Measurements from ENCODE around the gene SMYD3. TPM values are rescaled to one million over a fixed set of nuclear protein-coding genes. Genes with fewer than 3 reads are reported as not detected.

The SMYD3 gene
- total and polyA plus RNA-seq, 2 donors (not counting 1 experiment from before 2014, with no cell fraction given): 69.4 to 83.1 TPM

- Histone ChIP-seq H3K4me1 (ENCODE audit: control insufficient read depth, extremely low read depth, insufficient read depth, low read length) (peaks cover 16% of the 10 kb centered on the region), H3K79me2 (ENCODE audit: control insufficient read depth, insufficient read depth, low read length) (no peaks in the 10 kb centered on the region), H3K36me3 (ENCODE audit: control insufficient read depth, insufficient read depth, low read length) (no peaks in the 10 kb centered on the region), H3K4me2 (ENCODE audit: extremely low read depth, insufficient read depth, low read length) (no peak overlapping the region), H4K20me1 (ENCODE audit: control insufficient read depth, extremely low read depth, insufficient read depth, low read length) (no peaks in the 10 kb centered on the region), H2AFZ (ENCODE audit: low read length) (no peak overlapping the region), H3K4me3 (replicated peaks in 1 of 4; ENCODE audit: control extremely low read depth in 1 of 4, insufficient read depth in 1 of 4, low read depth in 3 of 4, low read length in 4 of 4) (no peak overlapping the region), H3K9ac (ENCODE audit: insufficient read depth, low read length) (no peak overlapping the region), H3K9me3 (ENCODE audit: control insufficient read depth, insufficient read depth, low read depth, low read length) (no peaks in the 10 kb centered on the region), H3K27me3 (ENCODE audit: control insufficient read depth, insufficient read depth, low read length) (no peaks in the 10 kb centered on the region), H3K27ac (ENCODE audit: insufficient read depth, low read length) (no peak overlapping the region)
- no peak for DNase-seq (ENCODE audit: low read depth in 2 of 2)
- TF ChIP-seq CTCF (conservative IDR thresholded peaks at IDR 0.05 in 1 of 2, IDR thresholded peaks at IDR 0.05 in 1 of 2; ENCODE audit: low read depth in 1 of 2, low read length in 2 of 2) (no peak), EZH2 (IDR thresholded peaks at IDR 0.05; ENCODE audit: low read length, missing control alignments) (no peak)
Measured at GRCh38 chr1:245864872-245865271, 642.2 kb downstream of the SMYD3 start.

GRCh38 chr1:245863566-245864184 is 643.4 kb downstream of the SMYD3 start:
- H3K79me2 ChIP-seq (ENCODE audit: control insufficient read depth, insufficient read depth, low read length): no peaks in the 10 kb centered on the region
- H4K20me1 ChIP-seq (ENCODE audit: control insufficient read depth, extremely low read depth, insufficient read depth, low read length): no peaks in the 10 kb centered on the region
- no peaks in the 10 kb centered on the region for H3K9me3 ChIP-seq (ENCODE audit: control insufficient read depth, insufficient read depth, low read depth, low read length)
- no peak for TF ChIP-seq CTCF (conservative IDR thresholded peaks at IDR 0.05 in 1 of 2, IDR thresholded peaks at IDR 0.05 in 1 of 2; ENCODE audit: low read depth in 1 of 2, low read length in 2 of 2)
- no peak for TF ChIP-seq EZH2 (IDR thresholded peaks at IDR 0.05; ENCODE audit: low read length, missing control alignments)
- H3K9ac ChIP-seq (ENCODE audit: insufficient read depth, low read length): no peak overlapping the region
- no peaks in the 10 kb centered on the region for H3K36me3 ChIP-seq (ENCODE audit: control insufficient read depth, insufficient read depth, low read length)
- H3K4me1 ChIP-seq (ENCODE audit: control insufficient read depth, extremely low read depth, insufficient read depth, low read length): peaks cover 22% of the 10 kb centered on the region
- H2AFZ ChIP-seq (ENCODE audit: low read length): no peak overlapping the region
- H3K27me3 ChIP-seq (ENCODE audit: control insufficient read depth, insufficient read depth, low read length): no peaks in the 10 kb centered on the region
- no peak overlapping the region for H3K27ac ChIP-seq (ENCODE audit: insufficient read depth, low read length)
- no peak overlapping the region for H3K4me2 ChIP-seq (ENCODE audit: extremely low read depth, insufficient read depth, low read length)
- DNase-seq (ENCODE audit: low read depth in 2 of 2): peak; percentile 40 to 95
- H3K4me3 ChIP-seq (replicated peaks in 1 of 4; ENCODE audit: control extremely low read depth in 1 of 4, insufficient read depth in 1 of 4, low read depth in 3 of 4, low read length in 4 of 4): no peak overlapping the region

DNA sequence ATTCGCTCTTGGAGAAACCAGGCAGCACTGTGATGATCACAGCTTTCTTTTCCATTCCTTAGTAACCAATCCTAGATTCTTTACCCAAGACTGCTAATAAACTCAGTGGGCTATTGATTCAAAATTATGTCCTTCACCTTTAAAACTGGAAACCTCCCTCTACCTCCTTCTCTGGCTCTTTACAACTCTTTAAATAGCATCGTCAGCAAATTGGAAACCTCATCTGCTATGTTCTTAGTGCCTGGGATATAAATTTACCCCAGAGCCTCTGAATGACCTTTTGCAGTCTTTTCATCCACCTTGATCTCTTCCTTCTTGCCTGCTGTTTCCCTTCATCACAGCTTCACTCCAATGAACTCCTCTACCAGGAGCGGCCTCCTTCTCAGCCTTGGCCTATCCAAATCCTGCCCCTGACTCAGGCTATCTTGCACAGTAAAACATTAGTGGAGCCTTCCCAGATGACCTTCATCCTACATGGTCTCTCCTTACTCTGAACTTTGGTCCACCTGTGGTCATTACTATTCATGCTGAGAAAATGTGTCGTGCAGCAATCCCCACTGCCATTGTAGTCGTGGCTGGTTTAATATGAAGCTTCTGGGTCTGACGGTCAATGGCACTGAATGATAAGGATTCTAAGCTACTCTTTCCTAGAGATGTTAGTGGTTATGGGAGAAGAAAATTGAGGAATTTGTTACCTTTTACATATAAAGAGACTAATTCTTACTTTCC is 644.1 kb downstream of the SMYD3 start:
- TF ChIP-seq EZH2 (IDR thresholded peaks at IDR 0.05; ENCODE audit: low read length, missing control alignments) (no peak), CTCF (conservative IDR thresholded peaks at IDR 0.05 in 1 of 2, IDR thresholded peaks at IDR 0.05 in 1 of 2; ENCODE audit: low read depth in 1 of 2, low read length in 2 of 2) (no peak)
- Histone ChIP-seq H3K4me2 (ENCODE audit: extremely low read depth, insufficient read depth, low read length) (no peak overlapping the region), H2AFZ (ENCODE audit: low read length) (no peak overlapping the region), H3K27me3 (ENCODE audit: control insufficient read depth, insufficient read depth, low read length) (no peaks in the 10 kb centered on the region), H3K79me2 (ENCODE audit: control insufficient read depth, insufficient read depth, low read length) (no peaks in the 10 kb centered on the region), H3K4me3 (replicated peaks in 1 of 4; ENCODE audit: control extremely low read depth in 1 of 4, insufficient read depth in 1 of 4, low read depth in 3 of 4, low read length in 4 of 4) (no peak overlapping the region), H4K20me1 (ENCODE audit: control insufficient read depth, extremely low read depth, insufficient read depth, low read length) (no peaks in the 10 kb centered on the region), H3K27ac (ENCODE audit: insufficient read depth, low read length) (no peak overlapping the region), H3K9me3 (ENCODE audit: control insufficient read depth, insufficient read depth, low read depth, low read length) (no peaks in the 10 kb centered on the region), H3K9ac (ENCODE audit: insufficient read depth, low read length) (no peak overlapping the region), H3K4me1 (ENCODE audit: control insufficient read depth, extremely low read depth, insufficient read depth, low read length) (peaks cover 22% of the 10 kb centered on the region), H3K36me3 (ENCODE audit: control insufficient read depth, insufficient read depth, low read length) (no peaks in the 10 kb centered on the region)
- DNase-seq (ENCODE audit: low read depth in 2 of 2): no peak
